MG63 (cell line): Measurements from ENCODE around the gene IL24. TPM values are rescaled to one million over a fixed set of nuclear protein-coding genes. Genes with fewer than 3 reads are reported as not detected.

Experiments used
- DNase-seq: peaks from one replicate; pipeline ENCODE4 v3.0.0-alpha.2; 2020
- H3K27me3 ChIP-seq: fragments of 250-450 bp; sonication (Bioruptor Pico); 2 replicates; pipeline ENCODE4 v1.5.1; 2020; ENCODE audit warnings: mild to moderate bottlenecking, moderate library complexity
- H3K36me3 ChIP-seq: fragments of 250-450 bp; sonication (Bioruptor Pico); 2 replicates; pipeline ENCODE4 v1.5.1; 2020; ENCODE audit warnings: mild to moderate bottlenecking, moderate library complexity
- H3K4me3 ChIP-seq: fragments of 250-450 bp; sonication (Bioruptor Pico); 2 replicates; pipeline ENCODE4 v1.5.1; 2020; ENCODE audit warnings: mild to moderate bottlenecking, moderate library complexity
- H3K9me3 ChIP-seq: fragments of 250-450 bp; sonication (Bioruptor Pico); 2 replicates; pipeline ENCODE4 v1.5.1; 2020; ENCODE audit warnings: mild to moderate bottlenecking, moderate library complexity
- total RNA-seq: library from RNA; depleted of rRNA; stranded (reverse); fragments of >200 nt; shearing (Covaris generic); gene quantifications from 2 replicates; pipeline ENCODE4 v1.2.3, GENCODE V29; 2014; ENCODE audit warnings: low replicate concordance

The IL24 gene
- total RNA-seq, 1 experiment from 2014 or later, result not detected

- no peak overlapping the region for H3K4me3 ChIP-seq
Observed at GRCh38 chr1:206929524-206929923, 32.3 kb downstream of the IL24 start.

DNA sequence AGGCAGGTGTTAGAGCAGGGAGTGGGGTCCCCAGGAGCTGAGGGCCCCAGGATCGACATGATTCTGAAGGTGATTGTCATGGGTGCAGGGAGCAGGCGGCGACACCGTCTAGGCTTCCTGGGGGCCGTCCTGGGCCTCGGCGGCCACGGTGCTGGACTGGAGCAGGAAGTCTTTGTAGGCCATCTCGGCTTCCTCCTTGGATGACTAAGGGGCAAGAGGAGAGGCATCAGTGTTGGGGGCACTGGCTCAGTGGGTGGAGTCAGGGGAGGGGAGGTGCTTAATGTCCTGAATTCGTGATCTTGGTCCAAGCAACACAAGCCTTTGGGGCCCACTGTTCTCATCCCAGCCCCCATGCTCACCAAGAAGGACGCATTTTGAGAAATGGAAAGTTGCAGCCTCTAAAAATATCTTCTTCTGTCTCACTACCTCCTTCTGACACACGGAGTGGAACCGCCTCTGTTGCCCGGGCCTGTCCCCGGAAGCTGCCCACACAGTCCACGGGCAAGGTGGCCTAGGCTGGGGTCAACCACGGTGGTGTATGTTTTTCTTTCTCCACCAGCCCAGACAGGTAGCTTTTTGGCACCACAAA lies 33.1 kb downstream of the IL24 start:
- Histone ChIP-seq H3K36me3 (no peaks in the 10 kb centered on the region), H3K4me3 (no peak overlapping the region), H3K27me3 (no peaks in the 10 kb centered on the region), H3K9me3 (no peaks in the 10 kb centered on the region)
- no peak for DNase-seq

More at GRCh38 chr1:206929524-206929923, 32.3 kb downstream of the IL24 start:
- DNase-seq, result no peak
- no peaks in the 10 kb centered on the region for H3K9me3 ChIP-seq
- no peaks in the 10 kb centered on the region for H3K36me3 ChIP-seq
- H3K27me3 ChIP-seq, result no peaks in the 10 kb centered on the region

DNA sequence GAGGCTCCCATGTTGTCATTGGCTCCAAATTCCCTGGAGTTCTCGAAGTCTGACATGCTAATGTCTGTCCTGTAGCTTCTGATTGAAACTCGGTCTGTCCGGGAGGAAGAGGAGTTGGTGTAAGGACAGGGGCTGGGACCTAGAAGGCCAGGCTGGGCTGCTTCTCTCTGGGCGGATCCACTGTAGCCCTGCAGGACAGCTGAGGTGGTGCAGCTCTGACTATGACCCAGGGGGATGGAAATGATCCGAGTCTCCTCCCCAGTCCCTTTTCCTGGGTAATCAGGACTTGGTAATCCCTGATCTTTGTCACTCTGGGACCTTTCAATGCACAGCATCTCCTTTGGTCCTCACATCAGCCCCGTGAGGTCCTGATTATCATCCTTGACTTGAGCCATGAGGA lies 34.5 kb downstream of the IL24 start:
- Histone ChIP-seq H3K27me3 (no peaks in the 10 kb centered on the region), H3K4me3 (no peak overlapping the region), H3K9me3 (no peaks in the 10 kb centered on the region), H3K36me3 (no peaks in the 10 kb centered on the region)
- no peak for DNase-seq

- no peak for DNase-seq
- Histone ChIP-seq H3K4me3 (no peak overlapping the region), H3K27me3 (no peaks in the 10 kb centered on the region), H3K36me3 (no peaks in the 10 kb centered on the region), H3K9me3 (no peaks in the 10 kb centered on the region)
Observed at GRCh38 chr1:206932177-206932576, 34.9 kb downstream of the IL24 start.

DNA sequence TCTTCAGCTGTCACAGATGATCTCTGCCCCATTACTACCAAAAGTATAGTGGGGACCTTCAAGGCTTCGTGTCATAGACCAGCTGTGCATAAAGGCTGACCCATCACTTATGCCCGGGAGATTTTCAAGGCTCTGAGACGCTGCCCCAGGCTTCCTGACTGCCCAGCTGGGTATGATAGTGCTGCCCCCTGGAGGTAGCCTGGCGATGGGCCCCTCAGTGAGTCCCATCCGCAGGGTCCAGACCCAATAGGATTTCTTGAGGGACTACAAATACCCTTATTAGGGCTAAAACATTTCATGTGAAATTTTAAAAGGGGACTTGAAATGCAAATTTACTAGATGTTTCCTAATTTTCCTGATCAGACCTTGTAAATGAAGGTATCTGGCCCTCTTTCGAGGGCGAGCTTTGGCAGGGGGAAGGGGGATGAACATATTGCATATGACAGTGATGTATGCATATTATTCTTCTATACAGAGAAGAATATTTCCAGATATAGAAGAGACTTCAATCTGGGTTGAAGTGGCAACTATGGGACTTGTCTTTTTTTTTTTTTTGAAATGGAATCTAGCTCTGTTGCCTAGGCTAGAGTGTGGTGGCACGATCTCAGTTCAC lies 36.2 kb downstream of the IL24 start:
- Histone ChIP-seq H3K4me3 (no peak overlapping the region), H3K9me3 (no peaks in the 10 kb centered on the region), H3K36me3 (no peaks in the 10 kb centered on the region), H3K27me3 (no peaks in the 10 kb centered on the region)
- DNase-seq, result peak; percentile 32

DNA sequence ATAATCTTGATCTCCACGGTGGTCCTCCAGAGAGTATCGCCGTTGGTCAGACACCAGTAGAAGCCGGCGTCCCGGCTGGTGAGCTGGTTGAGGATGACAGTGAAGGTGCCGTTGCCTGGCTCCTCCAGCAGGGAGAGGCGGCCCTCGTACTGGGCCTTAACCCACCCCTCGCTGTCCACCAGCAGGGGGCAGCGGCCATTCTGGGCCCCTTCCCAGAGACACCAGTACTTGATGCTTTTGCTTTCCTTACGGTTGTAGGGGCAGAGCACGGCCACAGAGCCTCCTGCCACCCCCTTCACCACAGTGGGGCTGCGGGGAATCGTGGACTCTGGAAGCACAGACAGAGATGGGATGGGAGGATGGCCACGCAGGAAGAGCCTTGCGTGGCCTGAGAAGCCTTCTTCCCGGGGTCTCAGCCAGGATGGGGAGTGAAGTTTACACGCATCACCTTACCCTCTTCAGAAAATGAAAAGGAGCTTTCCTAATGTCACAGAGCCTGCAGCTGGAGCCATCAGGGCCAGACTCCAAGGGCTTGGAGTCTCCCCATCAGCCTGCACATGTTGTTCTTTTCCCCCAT lies 38.3 kb downstream of the IL24 start:
- Histone ChIP-seq H3K9me3 (no peaks in the 10 kb centered on the region), H3K4me3 (no peak overlapping the region), H3K36me3 (no peaks in the 10 kb centered on the region), H3K27me3 (no peaks in the 10 kb centered on the region)
- peak; percentile 57 for DNase-seq

- H3K36me3 ChIP-seq, result no peaks in the 10 kb centered on the region
Observed at GRCh38 chr1:206937425-206937824, 40.2 kb downstream of the IL24 start.

GRCh38 chr1:206939131-206939530 lies 41.9 kb downstream of the IL24 start:
- no peak for DNase-seq
- Histone ChIP-seq H3K27me3 (peaks cover 7% of the 10 kb centered on the region), H3K9me3 (no peaks in the 10 kb centered on the region), H3K36me3 (no peaks in the 10 kb centered on the region), H3K4me3 (no peak overlapping the region)

More at GRCh38 chr1:206937425-206937824, 40.2 kb downstream of the IL24 start:
- Histone ChIP-seq H3K4me3 (no peak overlapping the region), H3K27me3 (no peaks in the 10 kb centered on the region), H3K9me3 (no peaks in the 10 kb centered on the region)
- DNase-seq, result no peak

- no peaks in the 10 kb centered on the region for H3K36me3 ChIP-seq
- no peak overlapping the region for H3K4me3 ChIP-seq
- peaks cover 12% of the 10 kb centered on the region for H3K27me3 ChIP-seq
- no peak for DNase-seq
- no peaks in the 10 kb centered on the region for H3K9me3 ChIP-seq
Observed at GRCh38 chr1:206939841-206940587, 42.8 kb downstream of the IL24 start.

GRCh38 chr1:206940588-206940936 lies 43.3 kb downstream of the IL24 start:
- Histone ChIP-seq H3K4me3 (no peak overlapping the region), H3K36me3 (no peaks in the 10 kb centered on the region), H3K9me3 (no peaks in the 10 kb centered on the region), H3K27me3 (peaks cover 14% of the 10 kb centered on the region)
- DNase-seq, result no peak

GRCh38 chr1:206941766-206942418 lies 44.6 kb downstream of the IL24 start:
- Histone ChIP-seq H3K4me3 (no peak overlapping the region), H3K36me3 (no peaks in the 10 kb centered on the region), H3K27me3 (peaks cover 14% of the 10 kb centered on the region), H3K9me3 (no peaks in the 10 kb centered on the region)
- DNase-seq, result no peak

DNA sequence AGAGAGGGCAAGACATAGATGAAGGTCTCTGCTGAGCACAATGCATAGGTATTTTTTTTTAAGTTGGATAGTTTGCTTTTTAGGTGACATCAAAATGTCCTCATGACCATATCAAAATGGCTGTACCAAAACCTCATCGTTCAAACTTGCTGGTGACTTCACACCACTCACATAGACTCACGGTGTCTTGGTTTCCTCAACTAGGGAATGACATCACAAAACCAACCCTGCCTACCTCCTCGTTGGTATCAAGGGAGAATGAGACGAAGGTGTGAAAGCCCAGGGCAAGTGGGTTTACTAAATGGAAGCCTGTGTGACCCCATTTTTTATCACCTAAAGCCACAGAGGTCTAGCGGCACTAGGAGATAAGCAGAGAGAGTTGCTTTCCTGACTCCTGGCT lies 47.5 kb downstream of the IL24 start:
- H3K9me3 ChIP-seq, result no peaks in the 10 kb centered on the region
- no peaks in the 10 kb centered on the region for H3K36me3 ChIP-seq
- H3K27me3 ChIP-seq, result peaks cover 14% of the 10 kb centered on the region
- DNase-seq, result no peak
- no peak overlapping the region for H3K4me3 ChIP-seq

GRCh38 chr1:206945779-206946178 lies 48.5 kb downstream of the IL24 start:
- DNase-seq, result no peak
- no peak overlapping the region for H3K4me3 ChIP-seq
- H3K36me3 ChIP-seq, result no peaks in the 10 kb centered on the region
- peaks cover 14% of the 10 kb centered on the region for H3K27me3 ChIP-seq
- no peaks in the 10 kb centered on the region for H3K9me3 ChIP-seq

GRCh38 chr1:206946261-206946660 lies 49.0 kb downstream of the IL24 start, which contains the start of gene PIGR:
Gene PIGR (minus strand): TSS chr1:206946466. CDS start chr1:206940531, 5,935 bp downstream.
- H3K4me3 ChIP-seq, result no peak within 1 kb of the TSS
- H3K36me3 ChIP-seq, result no peaks in the 10 kb centered on the region
- DNase-seq, result no peak
- peaks cover 14% of the 10 kb centered on the region for H3K27me3 ChIP-seq
- no peaks in the 10 kb centered on the region for H3K9me3 ChIP-seq

DNA sequence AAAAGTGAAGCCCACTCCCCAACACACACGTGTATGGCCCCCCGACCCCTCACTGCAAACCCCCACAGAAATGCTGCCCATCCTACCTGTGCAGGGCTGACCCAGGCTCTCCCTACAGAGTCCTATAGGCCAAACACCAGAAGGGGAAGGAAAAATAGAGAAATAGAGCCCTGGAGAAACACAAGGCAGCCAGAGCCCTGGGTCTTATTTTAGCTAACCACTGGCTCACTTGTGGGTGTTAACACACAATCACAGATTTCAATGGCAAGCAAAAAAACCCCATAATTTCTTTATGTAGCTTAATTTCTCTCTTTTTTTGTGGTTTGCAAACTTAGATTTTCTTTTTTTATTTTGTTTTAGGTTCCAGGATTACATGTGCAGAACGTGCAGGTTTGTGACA lies 50.0 kb downstream of the IL24 start:
- Histone ChIP-seq H3K36me3 (no peaks in the 10 kb centered on the region), H3K9me3 (no peaks in the 10 kb centered on the region), H3K27me3 (peaks cover 14% of the 10 kb centered on the region), H3K4me3 (no peak overlapping the region)
- no peak for DNase-seq

DNA sequence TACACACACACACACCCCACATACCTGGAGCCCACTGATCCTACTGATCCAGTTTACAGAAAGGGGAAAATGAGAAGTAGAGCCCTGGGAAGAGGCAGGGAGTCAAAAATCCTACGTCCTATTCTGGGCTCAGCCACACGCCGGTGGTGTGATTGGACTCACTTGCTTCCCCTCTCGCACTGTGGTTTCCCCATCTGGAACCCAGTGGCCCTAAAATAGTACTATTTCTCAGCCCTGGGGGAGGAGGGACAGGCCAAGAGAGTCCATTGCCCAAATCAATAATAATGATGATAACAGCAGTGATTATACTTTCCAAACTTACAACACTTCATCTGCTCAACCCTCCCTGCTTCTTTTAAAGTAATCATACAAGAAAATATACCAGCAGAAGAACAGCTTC lies 52.0 kb downstream of the IL24 start:
- H3K36me3 ChIP-seq, result no peaks in the 10 kb centered on the region
- H3K27me3 ChIP-seq, result peaks cover 7% of the 10 kb centered on the region
- DNase-seq, result no peak
- H3K4me3 ChIP-seq, result no peak overlapping the region
- no peaks in the 10 kb centered on the region for H3K9me3 ChIP-seq

- Histone ChIP-seq H3K36me3 (no peaks in the 10 kb centered on the region), H3K9me3 (no peaks in the 10 kb centered on the region), H3K27me3 (peaks cover 3% of the 10 kb centered on the region; the same call in 1 of the 2 replicates), H3K4me3 (no peak overlapping the region)
- no peak for DNase-seq
Observed at GRCh38 chr1:206949641-206950040, 52.4 kb downstream of the IL24 start.
